ENCODE results near the gene PPFIA3.
"Not testable (repeated sequence)": the region's sequence is repeated elsewhere in the genome, so short reads cannot be mapped to it uniquely, and the experiment has no call there.

The PPFIA3 gene

GRCh38 chr19:49150106-49150943, 31.0 kb downstream of the PPFIA3 start:
- no peak for FAIRE-seq

- FAIRE-seq, result no peak
Measured at GRCh38 chr19:49150944-49151243, 31.6 kb downstream of the PPFIA3 start.

GRCh38 chr19:49151267-49152118, 32.1 kb downstream of the PPFIA3 start:
- FAIRE-seq, result no peak

GRCh38 chr19:49152119-49152550, 32.8 kb downstream of the PPFIA3 start:
- no peak for FAIRE-seq

- no peak for FAIRE-seq
Measured at GRCh38 chr19:49153167-49153809, 33.9 kb downstream of the PPFIA3 start.

- no peak for FAIRE-seq
Measured at GRCh38 chr19:49154279-49154678, 34.9 kb downstream of the PPFIA3 start.

- no peak for FAIRE-seq
Measured at GRCh38 chr19:49155005-49155819, 35.9 kb downstream of the PPFIA3 start, which contains the start of gene HRC. TSS of gene HRC (minus strand) at chr19:49155396. CDS start at chr19:49155237, 159 bp downstream.

- FAIRE-seq, result no peak
Measured at GRCh38 chr19:49155820-49156346, 36.5 kb downstream of the PPFIA3 start.

- FAIRE-seq, result no peak
Measured at GRCh38 chr19:49157445-49158224, 38.3 kb downstream of the PPFIA3 start, which contains the start of gene TRPM4. TSS of gene TRPM4 (plus strand) at chr19:49157792. CDS start at chr19:49157867, 75 bp downstream.

GRCh38 chr19:49160450-49161189, 41.3 kb downstream of the PPFIA3 start:
- FAIRE-seq, result no peak

GRCh38 chr19:49161987-49162386, 42.6 kb downstream of the PPFIA3 start:
- no peak for FAIRE-seq

- FAIRE-seq, result no peak
Measured at GRCh38 chr19:49165111-49165750, 45.9 kb downstream of the PPFIA3 start.

GRCh38 chr19:49165865-49166301, 46.5 kb downstream of the PPFIA3 start:
- no peak for FAIRE-seq

- FAIRE-seq, result no peak
Measured at GRCh38 chr19:49167857-49168409, 48.6 kb downstream of the PPFIA3 start.

- no peak for FAIRE-seq
Measured at GRCh38 chr19:49168421-49168820, 49.1 kb downstream of the PPFIA3 start.

GRCh38 chr19:49173198-49173597, 53.9 kb downstream of the PPFIA3 start:
- no peak for FAIRE-seq

GRCh38 chr19:49180659-49181058, 61.3 kb downstream of the PPFIA3 start:
- FAIRE-seq, result no peak

- not testable (repeated sequence) for FAIRE-seq
Measured at GRCh38 chr19:49182010-49182847, 62.9 kb downstream of the PPFIA3 start.

Data from colon (tissue), 2 donors.